Measurements from ENCODE around the gene COL13A1.

The COL13A1 gene

GRCh38 chr10:69869291-69869961, 67.7 kb downstream of the COL13A1 start:
- no peak for DNase-seq

- no peak for DNase-seq
These were observed 68.9 kb downstream of the COL13A1 start for GRCh38 chr10:69870591-69870990.

GRCh38 chr10:69871074-69871473, 69.4 kb downstream of the COL13A1 start:
- DNase-seq: no peak

- DNase-seq: no peak
These were observed 70.6 kb downstream of the COL13A1 start for GRCh38 chr10:69872323-69872722.

GRCh38 chr10:69873135-69873639, 71.5 kb downstream of the COL13A1 start:
- no peak for DNase-seq

- DNase-seq: no peak
These were observed 72.7 kb downstream of the COL13A1 start for GRCh38 chr10:69874449-69874848.

GRCh38 chr10:69875856-69876255, 74.2 kb downstream of the COL13A1 start:
- DNase-seq: no peak

- no peak for DNase-seq
These were observed 74.6 kb downstream of the COL13A1 start for GRCh38 chr10:69876286-69876685.

GRCh38 chr10:69876931-69877330, 75.2 kb downstream of the COL13A1 start:
- DNase-seq: no peak

- no peak for DNase-seq
These were observed 76.3 kb downstream of the COL13A1 start for GRCh38 chr10:69878038-69878437.

GRCh38 chr10:69878951-69879350, 77.2 kb downstream of the COL13A1 start:
- no peak for DNase-seq

- DNase-seq: no peak
These were observed 78.0 kb downstream of the COL13A1 start for GRCh38 chr10:69879634-69880257.

- no peak for DNase-seq
These were observed 78.8 kb downstream of the COL13A1 start for GRCh38 chr10:69880301-69881081.

GRCh38 chr10:69881202-69881601, 79.5 kb downstream of the COL13A1 start:
- DNase-seq: no peak

GRCh38 chr10:69883310-69884023, 81.8 kb downstream of the COL13A1 start:
- DNase-seq: no peak

GRCh38 chr10:69884024-69884367, 82.3 kb downstream of the COL13A1 start:
- no peak for DNase-seq

- DNase-seq: no peak
These were observed 83.0 kb downstream of the COL13A1 start for GRCh38 chr10:69884686-69885085.

- DNase-seq: no peak
These were observed 83.8 kb downstream of the COL13A1 start for GRCh38 chr10:69885379-69886013.

GRCh38 chr10:69888882-69889584, 87.3 kb downstream of the COL13A1 start:
- no peak for DNase-seq

GRCh38 chr10:69890065-69890847, 88.5 kb downstream of the COL13A1 start:
- no peak for DNase-seq

- no peak for DNase-seq
These were observed 89.4 kb downstream of the COL13A1 start for GRCh38 chr10:69891057-69891617.

All from NCI-H774 (cell line).